HK-2 (cell line): Measurements from ENCODE around the gene CLCN3.
"Not testable (repeated sequence)": the region's sequence is repeated elsewhere in the genome, so short reads cannot be mapped to it uniquely, and the experiment has no call there.

Experiments
- DNase-seq: peaks from one replicate; pipeline ENCODE4 v3.0.0-alpha.2; 2018; ENCODE audit not compliant: unreplicated experiment

The CLCN3 gene

GRCh38 chr4:169707958-169708643 lies 87.7 kb downstream of the CLCN3 start:
- DNase-seq, result no peak

- DNase-seq, result no peak
Measured at GRCh38 chr4:169715826-169716225, 95.4 kb downstream of the CLCN3 start.

- DNase-seq, result no peak
Measured at GRCh38 chr4:169716677-169717076, 96.3 kb downstream of the CLCN3 start.

DNA sequence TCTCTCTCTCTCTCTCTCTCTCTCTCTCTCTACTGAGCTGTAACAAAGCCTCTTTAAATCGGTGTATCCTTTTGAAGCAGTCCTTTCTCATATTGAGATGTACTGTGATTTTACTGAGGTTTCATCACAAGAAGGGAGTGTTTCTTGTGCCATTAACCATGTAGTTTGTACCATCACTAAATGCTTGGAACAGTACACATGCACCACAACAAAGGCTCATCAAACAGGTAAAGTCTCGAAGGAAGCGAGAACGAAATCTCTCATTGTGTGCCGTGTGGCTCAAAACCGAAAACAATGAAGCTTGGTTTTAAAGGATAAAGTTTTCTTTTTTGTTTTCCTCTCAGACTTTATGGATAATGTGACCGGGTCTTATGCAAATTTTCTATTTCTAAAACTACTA lies 100.2 kb downstream of the CLCN3 start:
- no peak for DNase-seq

DNA sequence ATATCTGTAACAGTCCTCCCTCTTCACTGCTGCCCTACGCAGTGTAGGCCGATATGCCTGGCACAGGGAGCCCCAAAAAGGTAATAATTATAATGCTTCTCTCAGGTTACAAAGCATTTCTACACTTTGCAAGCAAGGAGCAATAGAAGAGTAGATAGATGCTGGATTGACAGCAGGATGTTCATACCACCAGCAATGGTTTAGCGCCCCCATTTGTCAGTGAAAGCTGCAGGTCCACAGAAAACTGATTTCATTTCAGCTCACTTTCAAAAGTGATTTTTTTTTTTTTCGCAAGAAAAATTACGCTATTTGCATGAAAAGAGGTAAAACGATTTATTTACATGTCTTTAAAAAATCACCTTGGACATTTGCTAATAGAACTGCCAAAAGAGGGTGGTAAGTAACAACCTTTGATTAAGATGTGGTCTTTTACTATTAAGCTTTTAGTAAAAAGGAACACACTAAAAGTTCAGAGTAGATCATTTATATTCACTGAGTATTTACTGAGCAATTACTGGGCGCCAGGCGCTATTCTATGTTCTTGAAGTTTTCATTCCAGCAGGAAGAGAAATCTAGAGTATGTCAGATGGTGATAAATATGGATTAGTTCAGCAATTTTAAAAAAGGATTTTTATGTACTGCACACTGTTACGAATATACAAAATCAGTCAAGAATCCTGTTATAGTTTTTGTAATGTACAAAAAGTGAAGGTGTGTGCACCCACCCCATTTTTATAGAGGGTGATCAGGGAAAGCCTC lies 103.0 kb downstream of the CLCN3 start:
- no peak for DNase-seq

DNA sequence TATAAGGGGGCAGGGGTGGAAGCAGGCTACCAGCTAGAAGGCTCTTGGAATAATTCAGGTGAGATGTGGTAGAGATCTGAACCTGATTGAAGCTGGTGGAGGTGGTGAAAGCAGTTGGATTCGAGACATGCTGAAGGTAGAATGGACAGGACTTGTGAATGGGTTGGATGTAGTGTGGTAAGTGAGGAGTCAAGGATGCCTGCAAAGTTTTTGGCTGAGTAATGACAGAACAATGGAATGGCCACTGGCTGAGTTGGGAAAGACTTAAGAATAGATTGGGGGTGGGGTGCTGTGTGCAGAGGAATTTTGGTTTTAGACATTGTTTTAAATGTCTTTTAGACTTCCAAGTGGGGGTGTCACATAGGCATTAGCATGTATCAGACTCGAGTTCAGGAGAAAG lies 103.9 kb downstream of the CLCN3 start:
- no peak for DNase-seq

- no peak for DNase-seq
Measured at GRCh38 chr4:169727616-169728015, 107.2 kb downstream of the CLCN3 start.

DNA sequence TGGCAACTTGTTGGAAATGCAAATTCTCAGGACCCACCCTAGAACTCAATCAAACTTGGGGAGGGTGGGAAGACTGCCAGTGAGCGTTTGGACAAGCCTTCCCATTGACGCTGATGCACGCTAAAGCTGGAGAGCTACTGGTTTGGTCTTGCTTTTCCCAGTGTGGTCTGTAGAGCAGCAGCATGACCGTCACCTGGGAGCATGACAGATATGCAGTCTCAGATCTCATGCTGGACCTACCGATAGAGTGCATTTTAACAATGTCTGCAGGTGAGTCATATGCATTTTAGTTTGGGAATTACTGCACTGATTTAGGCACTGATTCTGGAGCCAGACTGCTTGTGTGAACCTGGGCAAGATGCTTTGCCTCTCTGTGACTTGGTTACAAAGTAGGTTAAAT lies 110.2 kb downstream of the CLCN3 start:
- no peak for DNase-seq

- DNase-seq, result not testable (repeated sequence)
Measured at GRCh38 chr4:169738604-169739003, 118.2 kb downstream of the CLCN3 start.

- no peak for DNase-seq
Measured at GRCh38 chr4:169741569-169741968, 121.2 kb downstream of the CLCN3 start.

DNA sequence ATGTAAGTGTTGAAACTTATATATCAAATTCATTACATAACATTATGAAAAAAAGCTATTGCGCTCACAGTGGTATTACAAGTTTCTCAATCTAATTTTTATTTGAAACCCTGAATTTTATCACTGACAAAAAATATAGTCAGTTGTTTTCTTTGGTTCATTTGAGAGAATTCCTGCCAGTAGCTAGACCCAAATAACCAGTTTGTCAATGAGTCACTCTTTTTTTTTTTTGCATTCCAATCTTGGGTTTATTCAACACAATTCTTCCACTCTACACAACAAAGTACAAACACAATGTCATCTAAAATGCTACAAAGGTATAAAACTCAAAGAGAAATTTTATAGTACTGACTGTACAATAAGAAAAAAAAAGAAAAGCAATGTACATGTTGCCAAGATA lies 124.2 kb downstream of the CLCN3 start:
- no peak for DNase-seq

- DNase-seq, result no peak
Measured at GRCh38 chr4:169745291-169745690, 124.9 kb downstream of the CLCN3 start.

- no peak for DNase-seq
Measured at GRCh38 chr4:169756971-169757574, 136.7 kb downstream of the CLCN3 start.

- DNase-seq, result peak; percentile 88
Measured at GRCh38 chr4:169757575-169758184, 137.3 kb downstream of the CLCN3 start, which contains the start of gene HPF1. TSS of gene HPF1 (minus strand) at chr4:169757944. CDS start at chr4:169757877, 67 bp downstream.

- no peak for DNase-seq
Measured at GRCh38 chr4:169758401-169758962, 138.1 kb downstream of the CLCN3 start.

DNA sequence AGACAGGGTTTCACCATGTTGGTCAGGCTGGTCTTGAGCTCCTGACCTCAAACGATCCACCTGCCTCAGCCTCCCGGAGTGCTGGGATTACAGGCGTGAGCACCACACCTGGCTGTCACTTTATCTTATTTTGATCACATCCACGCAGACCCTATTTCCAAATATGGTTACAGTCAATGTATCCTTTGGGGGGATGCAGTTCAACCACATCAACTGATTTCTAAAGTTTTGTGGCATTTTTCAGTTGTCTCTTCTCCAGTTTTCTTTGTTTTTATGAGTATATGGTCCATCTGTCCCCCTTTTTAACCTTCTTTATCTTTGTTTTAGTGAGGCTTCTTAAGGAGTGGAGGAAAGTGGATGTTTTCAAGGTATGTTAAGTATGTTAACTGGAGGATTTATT lies 141.5 kb downstream of the CLCN3 start:
- no peak for DNase-seq

- no peak for DNase-seq
Measured at GRCh38 chr4:169765835-169766234, 145.5 kb downstream of the CLCN3 start.

DNA sequence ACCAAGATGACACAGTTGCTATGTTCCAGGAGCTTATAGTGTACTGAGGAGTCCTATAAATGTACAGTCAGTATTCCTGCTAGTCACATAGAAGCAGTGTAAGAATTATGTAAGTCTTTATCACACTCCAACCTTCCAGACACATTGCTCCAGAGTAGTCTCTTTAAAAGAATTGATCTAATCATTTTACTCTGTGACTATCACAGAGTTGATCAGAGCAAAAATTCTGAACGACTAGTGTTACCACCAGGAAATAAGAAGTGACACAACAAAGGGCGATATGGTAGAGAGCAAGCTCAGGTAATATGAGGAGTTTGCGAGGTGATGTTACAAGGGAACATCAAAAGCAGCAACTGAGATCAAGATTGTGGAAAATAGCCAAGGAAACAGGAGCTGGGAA lies 146.4 kb downstream of the CLCN3 start:
- DNase-seq, result no peak

DNA sequence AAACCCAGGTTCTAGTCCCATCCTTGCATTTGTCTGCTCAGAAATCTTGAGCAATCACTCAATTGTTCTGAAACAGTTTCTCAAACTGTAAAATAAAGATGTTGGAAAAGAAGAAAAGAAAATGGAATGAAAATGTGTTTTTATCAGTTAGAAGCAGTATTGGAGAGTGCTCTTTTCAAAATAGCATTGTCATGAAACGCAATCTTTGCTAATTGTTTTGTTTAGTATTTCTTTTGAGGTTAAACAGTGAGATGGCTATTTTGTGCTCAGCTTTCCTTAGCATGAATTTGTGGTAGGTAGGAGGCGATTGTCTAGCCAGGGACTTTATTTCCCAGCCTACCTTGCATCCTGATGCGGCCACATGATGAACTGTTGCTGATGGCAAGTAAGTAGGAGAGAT lies 148.0 kb downstream of the CLCN3 start:
- DNase-seq, result no peak

DNA sequence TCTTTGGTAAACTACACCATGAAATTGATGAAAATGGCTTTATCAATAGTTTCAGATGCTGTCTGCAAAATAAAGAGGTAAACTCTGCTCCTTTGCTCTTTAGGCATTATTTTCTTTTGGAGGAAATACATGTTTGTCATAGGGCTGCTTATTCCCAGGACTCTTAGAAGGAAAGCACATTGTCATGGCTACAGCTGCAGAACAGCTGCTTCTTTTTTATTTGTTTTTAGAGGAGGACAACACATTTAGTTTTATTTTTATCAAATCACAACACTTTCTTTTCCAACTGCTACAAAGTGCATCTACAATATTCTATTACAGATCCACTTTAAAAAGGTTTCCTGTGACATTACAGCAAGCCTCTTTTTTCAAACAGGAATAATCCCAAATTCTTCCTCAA lies 150.0 kb downstream of the CLCN3 start:
- DNase-seq, result no peak

- not testable (repeated sequence) for DNase-seq
Measured at GRCh38 chr4:169771556-169772080, 151.2 kb downstream of the CLCN3 start.
